H1 (cell line): ENCODE measurements around the gene IRAG1.

Experiments used
- EP300 ChIP-seq, 2 experiments: IDR thresholded peaks; 1 replicate in 1 of 2; 2 replicates in 1 of 2; pipeline ENCODE4 v1.6.1; 2011 to 2012; ENCODE audit warnings: low read depth in 2 of 2, low read length in 2 of 2, mild to moderate bottlenecking in 2 of 2, borderline replicate concordance in 1 of 2, inconsistent platforms in 1 of 2, moderate library complexity in 1 of 2
- KDM1A ChIP-seq: fragments of 200-600, 300-600 bp; sonication (generic); IDR thresholded peaks from 2 replicates; pipeline ENCODE4 v1.7.1; 2016; ENCODE audit warnings: mild to moderate bottlenecking, low read length, borderline replicate concordance
- MAX ChIP-seq: IDR thresholded peaks from 2 replicates; pipeline ENCODE4 v1.6.1; 2012; ENCODE audit warnings: inconsistent platforms
- POLR2A ChIP-seq, 2 experiments: IDR thresholded peaks; 1 replicate in 1 of 2; 2 replicates in 1 of 2; pipeline ENCODE4 v1.6.1; 2011; ENCODE audit warnings: low read depth in 2 of 2, low read length in 2 of 2, mild to moderate bottlenecking in 2 of 2; ENCODE audit errors: control extremely low read depth in 1 of 2
- TCF12 ChIP-seq: IDR thresholded peaks from 2 replicates; pipeline ENCODE4 v1.6.1; 2011; ENCODE audit warnings: low read depth, mild to moderate bottlenecking, low read length
- TEAD4 ChIP-seq: IDR thresholded peaks from 2 replicates; pipeline ENCODE4 v1.6.1; 2012; ENCODE audit warnings: low read depth, low read length, inconsistent platforms, mixed read lengths
- ZNF274 ChIP-seq: IDR thresholded peaks from 2 replicates; pipeline ENCODE4 v1.7.0; 2012; ENCODE audit warnings: low read length, borderline replicate concordance; ENCODE audit errors: extremely low read depth
- TF ChIP-seq, protein P1 (sequence below), 3 experiments: IDR thresholded peaks; 1 replicate in 2 of 3; 2 replicates in 1 of 3; pipeline versions ENCODE4 v1.5.1 to v1.6.1; 2011; ENCODE audit warnings: low read length in 3 of 3, mild to moderate bottlenecking in 3 of 3, inconsistent platforms in 2 of 3, low read depth in 1 of 3, moderate library complexity in 1 of 3; ENCODE audit not compliant: insufficient read depth in 1 of 3; ENCODE audit errors: control extremely low read depth in 1 of 3

DNA sequence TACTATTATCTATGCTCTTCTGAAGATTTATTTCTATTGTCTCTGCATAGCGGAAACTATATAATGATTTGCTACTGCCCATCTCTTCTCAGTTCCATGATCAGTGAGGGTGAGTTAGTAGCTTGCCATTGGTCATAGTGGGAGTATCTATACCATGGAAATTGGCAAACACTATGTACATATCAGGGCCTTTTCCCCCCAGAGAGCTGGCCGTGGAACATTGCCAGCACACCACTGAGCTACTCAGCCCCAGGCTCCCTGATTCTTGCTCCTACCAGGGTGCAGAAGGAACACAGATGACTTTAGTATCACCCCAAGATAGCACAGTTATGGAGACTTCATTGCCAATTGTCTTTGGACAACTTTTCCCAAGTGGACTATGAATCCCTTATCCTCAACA, 33.2 kb downstream of the IRAG1 start:
- TF ChIP-seq, protein P1, sequence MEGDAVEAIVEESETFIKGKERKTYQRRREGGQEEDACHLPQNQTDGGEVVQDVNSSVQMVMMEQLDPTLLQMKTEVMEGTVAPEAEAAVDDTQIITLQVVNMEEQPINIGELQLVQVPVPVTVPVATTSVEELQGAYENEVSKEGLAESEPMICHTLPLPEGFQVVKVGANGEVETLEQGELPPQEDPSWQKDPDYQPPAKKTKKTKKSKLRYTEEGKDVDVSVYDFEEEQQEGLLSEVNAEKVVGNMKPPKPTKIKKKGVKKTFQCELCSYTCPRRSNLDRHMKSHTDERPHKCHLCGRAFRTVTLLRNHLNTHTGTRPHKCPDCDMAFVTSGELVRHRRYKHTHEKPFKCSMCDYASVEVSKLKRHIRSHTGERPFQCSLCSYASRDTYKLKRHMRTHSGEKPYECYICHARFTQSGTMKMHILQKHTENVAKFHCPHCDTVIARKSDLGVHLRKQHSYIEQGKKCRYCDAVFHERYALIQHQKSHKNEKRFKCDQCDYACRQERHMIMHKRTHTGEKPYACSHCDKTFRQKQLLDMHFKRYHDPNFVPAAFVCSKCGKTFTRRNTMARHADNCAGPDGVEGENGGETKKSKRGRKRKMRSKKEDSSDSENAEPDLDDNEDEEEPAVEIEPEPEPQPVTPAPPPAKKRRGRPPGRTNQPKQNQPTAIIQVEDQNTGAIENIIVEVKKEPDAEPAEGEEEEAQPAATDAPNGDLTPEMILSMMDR (IDR thresholded peaks at IDR 0.05; ENCODE audit: control extremely low read depth in 1 of 3, insufficient read depth in 1 of 3, low read depth in 1 of 3, low read length in 3 of 3): no peak
- TF ChIP-seq EP300 (IDR thresholded peaks at IDR 0.05; ENCODE audit: borderline replicate concordance in 1 of 2, low read depth in 2 of 2, low read length in 2 of 2) (no peak), ZNF274 (no peak), TEAD4 (no peak), POLR2A (IDR thresholded peaks at IDR 0.05; ENCODE audit: control extremely low read depth in 1 of 2, low read depth in 2 of 2, low read length in 2 of 2) (no peak), TCF12 (no peak), MAX (no peak), KDM1A (no peak)
